Astrocyte (in vitro differentiated cells and primary cell): Measurements from ENCODE around the gene BRF1. TPM values are rescaled to one million over a fixed set of nuclear protein-coding genes. Genes with fewer than 3 reads are reported as not detected.
"Not testable (repeated sequence)": the region's sequence is repeated elsewhere in the genome, so short reads cannot be mapped to it uniquely, and the experiment has no call there.

Experiments
- DNase-seq: peaks from one replicate; pipeline ENCODE4 v3.0.0-alpha.2; 2010; ENCODE audit warnings: low read depth
- FAIRE-seq: peaks from 2 replicates; lab custom pipeline; 2011; peaks lifted over from hg19 to GRCh38; lab: Jason Lieb, UNC
- H2AFZ ChIP-seq: 2 replicates; pipeline ENCODE4 v1.6.0; 2012; ENCODE audit warnings: low read depth, low read length, inconsistent platforms
- H3K27ac ChIP-seq: 2 replicates; pipeline ENCODE4 v1.5.1; 2011; ENCODE audit warnings: low read depth, low read length, inconsistent platforms
- H3K27me3 ChIP-seq: 2 replicates; pipeline ENCODE4 v1.6.0; 2011; ENCODE audit warnings: low read length, inconsistent platforms; ENCODE audit not compliant: insufficient read depth
- H3K36me3 ChIP-seq: 2 replicates; pipeline ENCODE4 v1.5.1; 2011; ENCODE audit warnings: low read length, inconsistent platforms; ENCODE audit not compliant: insufficient read depth
- H3K4me1 ChIP-seq: 2 replicates; pipeline ENCODE4 v1.5.1; 2011; ENCODE audit warnings: low read length, inconsistent platforms; ENCODE audit not compliant: insufficient read depth
- H3K4me2 ChIP-seq: 2 replicates; pipeline ENCODE4 v1.6.0; 2012; ENCODE audit warnings: low read length, inconsistent platforms
- H3K4me3 ChIP-seq: 2 replicates; pipeline ENCODE4 v1.5.1; 2011; ENCODE audit warnings: low read depth, mild to moderate bottlenecking, low read length, inconsistent platforms; ENCODE audit not compliant: insufficient read depth
- H3K79me2 ChIP-seq: 2 replicates; pipeline ENCODE4 v1.6.0; 2012; ENCODE audit warnings: mild to moderate bottlenecking, low read length, inconsistent platforms; ENCODE audit not compliant: insufficient read depth
- H3K9ac ChIP-seq: 2 replicates; pipeline ENCODE4 v1.6.0; 2012; ENCODE audit warnings: mild to moderate bottlenecking, low read length, inconsistent platforms
- H3K9me3 ChIP-seq: 2 replicates; pipeline ENCODE4 v1.5.1; 2012; ENCODE audit warnings: low read depth, mild to moderate bottlenecking, low read length, inconsistent platforms; ENCODE audit not compliant: insufficient read depth
- H4K20me1 ChIP-seq: 2 replicates; pipeline ENCODE4 v1.6.0; 2012; ENCODE audit warnings: low read length, inconsistent platforms; ENCODE audit not compliant: insufficient read depth
- H3K27ac Mint-ChIP-seq: one replicate; pipeline ENCODE4 v1.8.0; 2021; ENCODE audit warnings: mild to moderate bottlenecking, mixed read lengths; ENCODE audit not compliant: unreplicated experiment
- H3K27me3 Mint-ChIP-seq: one replicate; pipeline ENCODE4 v1.8.0; 2021; ENCODE audit warnings: low read depth, mixed read lengths; ENCODE audit not compliant: unreplicated experiment
- H3K36me3 Mint-ChIP-seq: one replicate; pipeline ENCODE4 v1.8.0; 2021; ENCODE audit warnings: low read depth, mixed read lengths; ENCODE audit not compliant: unreplicated experiment
- H3K4me1 Mint-ChIP-seq: one replicate; pipeline ENCODE4 v1.8.0; 2021; ENCODE audit warnings: low read depth, mixed read lengths; ENCODE audit not compliant: unreplicated experiment
- H3K4me3 Mint-ChIP-seq: one replicate; pipeline ENCODE4 v1.8.0; 2021; ENCODE audit warnings: mild to moderate bottlenecking, moderate library complexity, mixed read lengths; ENCODE audit not compliant: unreplicated experiment
- H3K9me3 Mint-ChIP-seq: one replicate; pipeline ENCODE4 v1.8.0; 2021; ENCODE audit warnings: mild to moderate bottlenecking, mixed read lengths; ENCODE audit not compliant: unreplicated experiment
- CTCF ChIP-seq: IDR thresholded peaks from 2 replicates; pipeline ENCODE4 v1.5.1; 2011; ENCODE audit warnings: low read depth, mild to moderate bottlenecking, inconsistent platforms, low read length, moderate library complexity; ENCODE audit not compliant: insufficient read depth
- EZH2 ChIP-seq: IDR thresholded peaks from 2 replicates; pipeline ENCODE4 v1.6.1; 2012; ENCODE audit warnings: mild to moderate bottlenecking, low read length, inconsistent platforms; ENCODE audit not compliant: insufficient read depth
- total RNA-seq: library from RNA; stranded (reverse); gene quantifications from 2 replicates; pipeline ENCODE4 v1.2.1, GENCODE V29; 2021

BRF1 gene
- total RNA-seq, 1 donor from 2014 or later, result 20.5 TPM

- no peak overlapping the region for H3K4me3 ChIP-seq
- H3K4me1 Mint-ChIP-seq, result peaks cover 11% of the 10 kb centered on the region
- peak overlapping the region; percentile 12 for H3K27ac Mint-ChIP-seq
- H3K4me3 Mint-ChIP-seq, result no peak overlapping the region
- H3K27me3 Mint-ChIP-seq, result no peaks in the 10 kb centered on the region
- H4K20me1 ChIP-seq, result peaks cover 92% of the 10 kb centered on the region
- TF ChIP-seq CTCF (no peak), EZH2 (no peak)
- no peak overlapping the region for H3K9ac ChIP-seq
- peaks cover 63% of the 10 kb centered on the region for H3K79me2 ChIP-seq
- no peaks in the 10 kb centered on the region for H3K27me3 ChIP-seq
- no peak for DNase-seq
- no peaks in the 10 kb centered on the region for H3K9me3 ChIP-seq
- no peak overlapping the region for H3K4me2 ChIP-seq
- no peak overlapping the region for H2AFZ ChIP-seq
- H3K36me3 ChIP-seq, result no peaks in the 10 kb centered on the region
- no peaks in the 10 kb centered on the region for H3K36me3 Mint-ChIP-seq
- H3K9me3 Mint-ChIP-seq, result no peaks in the 10 kb centered on the region
- no peak for FAIRE-seq
- H3K27ac ChIP-seq, result no peak overlapping the region
- peaks cover 6% of the 10 kb centered on the region for H3K4me1 ChIP-seq
Observed at GRCh38 chr14:105336477-105337287, 35.9 kb upstream of the BRF1 start.

GRCh38 chr14:105335735-105336476 lies 35.1 kb upstream of the BRF1 start:
- TF ChIP-seq CTCF, result no peak
- no peak for TF ChIP-seq EZH2
- DNase-seq (no peak), FAIRE-seq (no peak)
- no peaks in the 10 kb centered on the region for H3K27me3 ChIP-seq
- peaks cover 91% of the 10 kb centered on the region for H4K20me1 ChIP-seq
- Mint-ChIP-seq H3K27me3 (no peaks in the 10 kb centered on the region), H3K27ac (no peak overlapping the region), H3K36me3 (no peaks in the 10 kb centered on the region), H3K4me1 (peaks cover 3% of the 10 kb centered on the region), H3K9me3 (no peaks in the 10 kb centered on the region), H3K4me3 (no peak overlapping the region)
- H3K4me2 ChIP-seq, result no peak overlapping the region
- no peaks in the 10 kb centered on the region for H3K36me3 ChIP-seq
- no peaks in the 10 kb centered on the region for H3K9me3 ChIP-seq
- peaks cover 2% of the 10 kb centered on the region for H3K4me1 ChIP-seq
- no peak overlapping the region for H3K27ac ChIP-seq
- H2AFZ ChIP-seq, result no peak overlapping the region
- H3K9ac ChIP-seq, result no peak overlapping the region
- no peak overlapping the region for H3K4me3 ChIP-seq
- peaks cover 70% of the 10 kb centered on the region for H3K79me2 ChIP-seq

GRCh38 chr14:105335231-105335542 lies 34.4 kb upstream of the BRF1 start:
- H3K9me3 Mint-ChIP-seq, DNase-seq, H3K9ac ChIP-seq, H3K27me3 ChIP-seq, H3K4me2 ChIP-seq, H3K4me3 Mint-ChIP-seq, H3K4me3 ChIP-seq, H3K27ac Mint-ChIP-seq, H3K4me1 Mint-ChIP-seq, H3K36me3 ChIP-seq, H3K36me3 Mint-ChIP-seq, H2AFZ ChIP-seq, H3K27ac ChIP-seq, H3K9me3 ChIP-seq, H3K27me3 Mint-ChIP-seq, H3K4me1 ChIP-seq, FAIRE-seq: not testable (repeated sequence)
- Histone ChIP-seq H4K20me1 (peaks cover 91% of the 10 kb centered on the region), H3K79me2 (peaks cover 78% of the 10 kb centered on the region)
